ENCODE results near the gene COMMD1.
"Not testable (repeated sequence)": the region's sequence is repeated elsewhere in the genome, so short reads cannot be mapped to it uniquely, and the experiment has no call there.

The COMMD1 gene

GRCh38 chr2:62146790-62147189 is 241.3 kb downstream of the COMMD1 start:
- DNase-seq, result not testable (repeated sequence)

DNA sequence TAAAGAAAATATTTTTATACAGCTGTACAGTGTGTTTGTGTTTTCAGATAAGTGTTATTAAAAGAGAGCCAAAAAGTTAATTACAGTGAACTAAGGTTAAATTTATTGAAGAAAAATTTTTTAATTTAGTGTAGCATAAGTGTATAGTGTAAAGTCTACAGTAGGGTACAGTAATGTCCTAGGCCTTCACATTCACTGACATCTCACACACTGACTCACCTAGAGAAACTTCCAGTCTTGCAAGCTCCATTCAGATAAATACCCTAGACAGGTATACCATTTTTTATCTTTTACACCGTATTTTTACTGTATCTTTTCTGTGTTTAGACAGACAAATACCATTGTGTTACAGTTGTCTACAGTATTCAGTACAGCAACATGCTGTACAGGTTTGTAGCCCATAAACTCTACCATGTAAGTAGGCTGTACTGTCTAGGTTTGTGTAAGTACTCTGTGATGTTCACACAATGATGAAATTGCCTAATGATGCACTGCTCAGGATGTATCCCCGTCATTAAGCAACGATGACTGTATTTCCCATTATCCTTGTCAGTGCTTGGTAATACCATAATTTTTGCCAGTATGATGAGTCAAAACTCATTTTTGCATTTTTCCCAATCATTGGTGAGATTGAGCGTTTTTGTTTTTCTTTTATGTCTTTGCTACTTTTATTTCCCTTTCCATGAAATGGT is 242.3 kb downstream of the COMMD1 start:
- no peak for DNase-seq

DNA sequence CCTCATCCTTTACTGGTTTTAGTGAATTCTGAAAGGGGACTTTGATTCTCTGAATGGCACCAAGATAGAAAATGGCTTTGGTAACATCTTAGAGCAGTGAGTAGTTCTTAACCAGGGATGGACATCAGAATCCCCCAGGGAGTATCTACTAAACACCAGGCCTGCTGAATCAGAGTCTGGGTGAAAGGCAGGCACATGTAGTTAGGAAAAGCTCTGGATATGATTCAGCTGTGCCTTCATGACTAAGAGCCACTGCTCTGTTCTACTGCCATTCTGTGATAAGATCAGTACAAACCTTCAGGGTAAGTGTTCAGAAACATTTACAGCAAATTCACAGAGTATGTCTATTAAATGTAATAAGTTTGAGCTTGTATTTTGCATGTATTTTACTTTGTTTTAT is 244.2 kb downstream of the COMMD1 start:
- no peak for DNase-seq

DNA sequence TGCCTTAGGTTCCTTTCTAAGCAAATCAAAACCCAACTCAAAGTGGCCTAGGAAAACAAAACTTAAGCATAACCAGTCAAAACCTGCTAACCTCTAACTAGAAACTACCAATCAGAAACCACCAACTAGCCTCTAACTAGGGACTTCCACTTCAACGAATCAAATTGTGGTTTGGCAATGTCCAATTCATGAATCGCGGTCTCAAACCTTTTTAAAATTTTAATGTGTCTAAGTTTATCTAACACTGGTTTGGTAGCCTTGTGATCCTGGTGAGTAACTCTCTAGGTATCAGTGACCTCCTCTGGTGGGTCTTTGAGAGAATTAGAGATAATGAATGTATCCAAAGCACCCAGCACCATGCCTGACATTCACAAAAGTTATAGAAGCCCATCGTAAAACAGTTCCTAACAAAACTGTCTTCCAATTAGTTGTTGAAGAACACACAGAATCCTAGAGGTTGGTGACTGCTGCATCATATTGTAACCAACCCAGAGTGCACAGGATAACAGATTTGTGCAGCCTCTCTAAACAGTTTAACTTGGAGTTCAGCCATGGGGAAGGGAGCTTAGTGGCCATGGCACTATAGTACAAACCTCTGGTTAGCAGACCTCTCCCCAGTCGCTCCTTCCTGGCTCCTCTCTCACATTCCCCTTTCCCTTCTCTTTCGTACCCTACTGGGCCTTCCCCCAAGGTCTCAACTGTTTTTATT is 245.3 kb downstream of the COMMD1 start:
- DNase-seq, result no peak

DNA sequence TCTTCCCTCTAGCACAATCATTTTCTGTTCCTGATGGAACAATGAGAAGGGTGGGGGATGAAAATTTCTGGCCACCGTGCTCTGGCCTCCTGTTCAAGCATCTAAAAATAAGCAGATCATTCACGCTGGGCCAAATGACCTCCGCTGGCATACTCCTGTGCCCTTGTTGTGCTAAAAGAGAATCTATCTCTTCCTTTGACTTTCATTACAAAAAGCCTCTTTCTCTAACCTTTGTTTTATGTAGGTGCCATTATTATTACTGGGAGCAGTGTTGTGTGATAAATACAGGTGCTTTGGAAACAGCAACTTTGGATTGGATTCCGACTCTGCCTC is 245.8 kb downstream of the COMMD1 start:
- no peak for DNase-seq

DNA sequence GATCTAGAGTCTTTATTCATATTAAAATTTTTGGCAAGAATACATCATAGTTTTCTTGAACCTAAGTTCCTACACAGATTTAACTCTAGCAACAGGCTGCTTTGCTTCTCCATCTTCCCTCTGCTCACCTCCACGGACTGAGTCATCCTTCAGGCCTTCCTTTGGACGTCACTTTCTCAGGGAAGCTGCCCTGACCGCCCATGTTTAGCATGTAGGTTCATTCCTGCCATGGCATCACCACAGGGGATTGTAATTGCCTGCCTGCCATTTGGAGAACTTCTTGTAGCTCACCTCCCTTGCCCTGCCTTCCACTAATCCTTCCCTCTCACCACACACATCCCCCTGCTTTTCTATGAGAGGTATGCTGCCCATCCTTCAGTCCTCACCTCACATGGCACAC is 246.5 kb downstream of the COMMD1 start:
- no peak for DNase-seq

DNA sequence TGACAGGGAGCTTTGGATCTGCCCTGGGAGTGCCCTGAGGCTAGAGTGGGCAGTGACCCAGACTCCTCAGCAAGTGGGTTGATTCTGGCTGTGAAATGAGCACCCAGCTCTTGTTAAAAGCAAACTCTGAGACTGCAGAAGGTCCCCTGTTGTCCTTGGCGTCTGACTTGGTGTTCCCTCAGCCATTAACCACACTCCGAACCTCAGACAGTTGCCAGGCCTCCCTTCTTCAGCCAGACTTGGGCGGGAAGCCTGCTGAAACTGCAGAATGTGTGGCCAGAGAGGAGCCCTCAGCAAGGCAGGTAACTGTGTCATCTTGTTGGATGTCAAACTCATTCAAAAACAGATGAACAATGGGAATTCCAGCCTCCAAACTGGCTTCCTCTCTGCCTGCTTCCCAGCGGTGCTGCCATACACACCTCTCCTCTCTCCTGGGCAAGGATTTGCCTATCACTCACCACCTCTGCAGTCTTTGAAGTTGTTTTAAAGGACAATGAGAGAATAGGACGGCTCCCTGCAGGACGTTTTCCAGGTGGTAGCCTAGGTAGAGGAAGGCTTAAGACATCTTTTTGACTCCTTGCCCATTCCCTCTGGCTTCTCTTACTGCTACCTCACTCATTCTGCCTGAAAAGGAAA is 251.5 kb downstream of the COMMD1 start:
- no peak for DNase-seq

DNA sequence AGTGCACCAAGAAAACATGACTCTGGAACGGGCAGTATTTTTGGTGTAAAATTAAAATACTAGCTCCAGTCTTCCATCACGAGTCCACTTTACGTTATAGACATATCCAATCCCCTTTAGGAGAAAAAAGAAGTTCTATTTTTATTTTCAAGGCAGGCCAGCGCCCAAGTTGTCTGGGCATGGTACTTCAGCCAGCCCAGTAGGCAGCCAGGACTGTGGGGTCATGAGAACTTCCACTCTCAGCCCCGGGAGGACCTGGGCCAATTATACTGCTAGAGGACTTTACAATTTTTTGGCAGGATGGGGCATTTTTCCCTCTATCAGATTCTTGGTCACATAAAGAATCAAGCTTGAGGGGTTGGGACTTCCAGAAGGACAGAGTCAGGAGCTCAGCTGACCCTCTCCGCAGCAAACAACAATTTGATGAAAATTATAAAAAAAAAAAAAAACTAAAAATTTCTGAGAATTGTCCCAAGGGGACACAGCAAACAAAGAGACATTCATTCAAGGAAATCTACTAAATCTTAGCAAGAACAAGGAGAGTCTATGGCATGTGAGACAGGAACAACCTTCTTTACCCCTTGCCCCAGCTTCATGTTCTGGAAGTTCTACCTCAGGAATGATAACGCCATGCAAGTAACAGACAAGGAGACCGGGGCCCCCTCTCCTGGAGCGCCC is 253.1 kb downstream of the COMMD1 start:
- DNase-seq, result no peak

DNA sequence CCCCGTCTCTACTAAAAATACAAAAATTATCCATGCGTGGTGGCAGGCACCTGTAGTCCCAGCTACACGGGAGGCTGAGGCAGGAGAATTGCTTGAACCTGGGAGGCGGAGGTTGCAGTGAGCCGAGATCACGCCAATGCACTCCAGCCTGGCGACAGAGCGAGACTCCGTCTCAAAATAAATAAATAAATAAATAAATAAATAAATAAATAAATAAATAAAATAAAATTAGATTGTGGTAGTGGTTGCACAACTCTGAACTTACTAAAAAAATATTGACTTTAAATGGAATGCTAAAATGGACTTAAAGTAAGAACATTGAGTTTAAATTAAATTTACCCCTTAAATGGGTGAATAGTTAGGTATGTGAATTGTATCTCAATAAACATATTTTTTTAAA is 255.2 kb downstream of the COMMD1 start:
- DNase-seq, result not testable (repeated sequence)

GRCh38 chr2:62163106-62163831 is 257.8 kb downstream of the COMMD1 start:
- DNase-seq, result no peak

DNA sequence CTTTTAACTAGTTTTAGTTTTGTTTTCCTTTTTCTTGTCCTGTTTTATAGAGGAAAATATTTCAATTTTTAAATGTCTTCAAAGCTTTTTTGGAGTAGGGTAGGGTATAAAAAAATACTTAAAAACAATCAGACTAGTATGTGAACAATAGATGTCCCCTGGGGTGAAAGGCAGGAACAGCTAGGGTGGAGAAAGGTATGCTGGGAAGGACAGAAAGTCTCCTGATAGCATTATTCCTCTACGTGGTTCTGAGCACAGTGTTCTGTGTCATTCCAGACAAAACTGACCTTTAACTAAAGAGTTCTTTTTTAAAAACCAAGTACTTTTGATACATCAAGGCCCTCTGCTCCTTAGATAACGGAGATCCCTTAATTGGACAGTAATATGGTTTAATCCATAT is 258.4 kb downstream of the COMMD1 start:
- no peak for DNase-seq

DNA sequence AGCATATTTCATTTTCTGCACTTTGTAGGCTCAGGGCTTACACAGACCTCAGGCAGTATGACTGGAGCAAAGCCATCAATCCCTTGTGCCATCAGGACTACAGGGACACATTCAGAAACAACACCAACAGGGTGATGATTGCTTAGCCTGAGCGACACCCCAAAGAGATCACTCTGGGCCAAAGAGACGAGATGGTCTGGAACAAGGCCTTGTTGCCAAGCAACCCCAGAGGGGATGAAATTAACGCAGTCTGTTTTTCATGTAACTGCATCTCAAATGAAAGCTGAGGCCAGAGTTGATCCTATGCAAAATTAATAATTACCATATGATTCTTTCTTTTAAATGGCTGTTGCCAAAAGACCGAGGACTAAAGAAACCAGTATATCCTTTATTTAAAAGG is 270.3 kb downstream of the COMMD1 start:
- DNase-seq, result no peak

- DNase-seq, result no peak
These were observed 271.3 kb downstream of the COMMD1 start for GRCh38 chr2:62176801-62177200.

GRCh38 chr2:62177392-62178049 is 272.0 kb downstream of the COMMD1 start:
- no peak for DNase-seq

DNA sequence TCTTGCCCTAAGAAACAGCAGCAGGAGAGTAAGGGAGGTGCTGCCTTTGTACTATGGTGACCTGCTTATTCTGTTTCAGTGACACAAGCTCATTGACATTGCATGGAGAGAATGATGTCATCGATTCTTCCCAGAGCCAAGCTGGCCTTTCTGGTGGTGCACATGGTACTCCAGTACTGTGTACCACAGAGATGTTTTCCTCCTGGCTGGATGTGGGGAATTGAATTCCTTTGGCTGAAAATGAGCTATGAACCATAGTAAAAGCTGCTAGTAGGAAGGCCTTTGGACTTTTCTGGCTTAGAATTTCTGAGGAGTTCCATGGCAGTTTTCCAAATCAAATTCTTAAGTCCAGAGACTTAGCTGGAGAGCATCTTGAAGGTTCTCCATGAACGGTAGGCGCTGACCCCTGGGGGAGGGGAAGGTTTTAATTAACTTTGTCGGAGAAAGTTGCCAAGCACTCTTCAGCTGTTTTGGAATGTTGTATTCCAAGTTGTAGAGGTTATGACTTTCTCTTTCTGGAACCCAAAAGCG is 273.3 kb downstream of the COMMD1 start:
- DNase-seq, result no peak

- no peak for DNase-seq
These were observed 275.5 kb downstream of the COMMD1 start for GRCh38 chr2:62180975-62181374.

DNA sequence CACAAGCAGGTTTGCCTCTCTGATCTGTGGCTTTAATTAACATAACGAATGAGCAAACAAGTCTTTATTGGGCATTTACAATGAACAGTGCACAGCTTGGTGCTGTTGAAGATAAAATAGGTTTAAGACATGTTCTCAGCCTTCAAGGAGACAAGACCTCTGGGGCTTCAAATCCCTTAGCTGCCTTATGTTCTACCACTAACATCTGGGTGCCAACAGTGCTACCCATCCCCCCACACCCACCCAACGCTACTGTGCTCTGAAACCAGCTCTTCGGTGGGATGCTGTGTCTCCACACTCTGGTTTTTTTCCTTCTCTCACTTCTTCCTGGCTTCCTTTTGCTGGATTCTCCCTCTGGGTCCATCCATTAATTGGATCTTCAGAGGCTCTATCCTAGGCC is 276.4 kb downstream of the COMMD1 start:
- DNase-seq, result no peak

GRCh38 chr2:62184512-62185230 is 279.2 kb downstream of the COMMD1 start:
- DNase-seq, result no peak
